Activated CD8-positive, alpha-beta memory T cell treated with anti-CD3 and anti-CD28 coated beads for 36 hours (primary cell): ENCODE data around the gene ATP13A3. TPM values are rescaled to one million over a fixed set of nuclear protein-coding genes. Genes with fewer than 3 reads are reported as not detected.

ENCODE experiments used
- CTCF ChIA-PET: fragments of 350-600 bp; sonication (Branson Sonifier 250); formaldehyde crosslinking; loops from one replicate; lab custom pipeline; 2021; ENCODE audit warnings: antibody characterized with exemption; lab: Charles Lee
- POLR2A ChIA-PET: fragments of 350-600 bp; sonication (Branson Sonifier 250); formaldehyde crosslinking; loops from one replicate; lab custom pipeline; 2021; ENCODE audit warnings: antibody characterized with exemption; lab: Charles Lee
- total RNA-seq, 2 experiments: library from RNA; stranded (reverse); gene quantifications; one replicate each; pipeline ENCODE4 v1.2.3, GENCODE V29; 2021

The ATP13A3 gene
- total RNA-seq, 2 experiments from 2014 or later = 186 to 213 TPM

DNA sequence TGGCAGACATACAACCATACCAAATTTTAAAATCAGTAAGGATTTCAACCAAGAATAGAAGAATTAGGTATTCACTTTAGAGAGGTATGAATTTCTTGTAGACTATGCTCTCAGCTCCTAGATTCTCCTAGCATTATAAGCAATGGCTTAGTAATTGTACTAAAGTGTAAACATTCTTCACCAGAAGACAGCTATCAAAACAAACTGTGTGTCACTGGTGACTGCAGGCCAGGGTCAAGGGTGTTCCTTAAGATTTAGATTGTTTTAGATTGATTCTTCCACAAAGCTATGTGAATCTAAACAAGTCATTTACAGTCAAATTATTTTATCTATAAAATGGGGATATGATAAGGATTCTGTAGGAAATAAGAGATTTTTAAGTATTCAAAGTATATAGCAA, 64.6 kb downstream of the ATP13A3 start:
- CTCF ChIA-PET = no interaction called here
- POLR2A ChIA-PET = no interaction called here

DNA sequence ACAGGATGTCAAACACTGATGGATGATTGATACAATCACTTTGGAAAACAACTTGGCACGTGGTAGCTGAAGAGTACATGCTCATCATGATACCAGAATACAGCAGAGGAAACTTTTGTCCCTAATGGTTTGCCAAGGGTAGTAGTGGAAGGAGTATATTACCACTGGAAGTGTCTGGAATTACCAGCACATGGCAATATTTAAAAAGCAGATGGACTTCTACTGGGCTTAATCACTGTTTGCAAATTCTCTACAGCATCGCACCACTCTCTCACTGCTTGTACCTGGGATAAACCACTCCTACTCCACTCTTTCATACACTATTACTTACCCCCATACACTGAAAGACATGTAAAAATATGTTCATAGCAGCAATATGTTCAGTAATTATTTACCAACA, 68.1 kb downstream of the ATP13A3 start:
- ChIA-PET CTCF (no interaction called here), POLR2A (no interaction called here)

DNA sequence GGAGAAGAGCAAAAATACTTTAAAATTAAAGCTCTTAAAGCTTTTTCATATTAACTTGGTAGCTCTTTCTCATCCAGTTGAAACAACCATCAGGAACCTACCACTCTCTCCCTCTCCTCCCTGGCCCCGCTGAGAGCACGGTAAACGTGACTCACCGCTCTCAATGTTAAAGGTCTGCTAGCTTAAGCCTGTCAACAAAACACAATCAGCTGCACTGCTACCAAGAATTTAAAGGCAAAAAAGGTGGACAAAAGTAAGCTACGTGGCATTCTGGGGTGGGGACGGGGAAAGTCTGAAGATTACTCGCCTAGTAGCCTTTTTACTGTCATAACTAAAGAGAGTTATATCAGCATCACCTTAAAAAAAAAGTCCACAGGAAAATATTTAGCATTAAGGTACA, 79.4 kb downstream of the ATP13A3 start:
- POLR2A ChIA-PET = no interaction called here
- CTCF ChIA-PET = interaction anchor here (1.0 to 1.2 kb wide), 2 partner anchors 12 to 73 kb away, joined by 3 to 6 read pairs; no protein-coding TSS in a partner anchor

DNA sequence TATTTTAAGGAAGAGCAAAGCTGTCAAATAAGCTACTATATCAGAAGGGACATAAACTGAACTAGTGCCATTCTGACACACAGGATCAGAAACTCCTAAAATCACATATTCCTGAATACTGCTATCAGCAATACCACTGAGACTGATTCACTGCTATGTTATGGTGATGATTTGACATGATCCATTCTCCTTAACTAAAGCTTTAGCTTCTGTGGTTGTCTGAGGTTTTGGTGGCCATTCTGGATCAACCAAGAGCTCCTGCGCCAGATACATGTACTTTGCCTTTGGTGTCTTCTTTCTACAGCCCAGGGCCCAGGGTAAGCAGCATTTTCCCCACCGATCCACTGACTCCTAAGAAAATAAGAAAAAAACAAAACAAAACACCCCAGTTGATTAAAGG, 81.0 kb downstream of the ATP13A3 start:
- ChIA-PET POLR2A (no interaction called here), CTCF (interaction anchor here (1.0 kb wide), 1 partner anchor 72 kb away, joined by 4 read pairs; no protein-coding TSS in a partner anchor)

DNA sequence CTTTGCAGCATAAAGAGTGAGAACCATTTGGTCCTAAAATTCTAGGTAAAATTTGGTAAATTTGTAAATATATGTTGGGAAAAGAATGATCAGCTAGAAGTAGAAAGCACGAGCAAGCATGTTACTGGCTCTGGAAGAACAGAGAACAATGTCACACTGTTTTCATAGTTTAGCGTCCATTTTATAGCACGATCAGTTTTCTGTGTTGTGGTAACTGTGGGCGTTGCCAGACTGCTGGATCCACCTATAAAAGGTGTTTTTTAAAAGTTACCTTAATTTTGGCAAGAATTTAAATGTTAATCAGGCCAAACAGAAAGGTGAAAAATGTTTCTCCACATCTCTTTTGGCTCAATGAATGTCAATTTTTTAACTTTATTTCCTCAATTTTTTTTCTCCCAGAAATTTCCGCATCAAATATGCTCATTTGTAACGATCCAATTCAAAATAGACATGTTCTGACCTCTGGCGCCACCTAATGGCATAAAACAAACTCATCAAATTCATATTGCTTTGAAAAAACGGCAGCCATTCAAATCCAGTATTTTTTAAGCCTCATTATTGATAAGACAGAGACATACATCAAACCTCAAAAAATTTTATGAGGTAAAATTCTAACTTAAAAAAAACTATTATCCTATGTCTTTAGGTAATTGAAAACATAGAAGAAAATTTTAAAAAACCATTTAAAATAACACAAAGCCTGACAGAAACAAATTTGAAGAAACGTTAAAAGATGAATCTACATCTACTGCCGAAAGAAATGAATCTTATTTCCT, 82.2 kb downstream of the ATP13A3 start:
- ChIA-PET CTCF (interaction anchor here (0.9 to 1.2 kb wide), 4 partner anchors 15 to 71 kb away, joined by 3 to 4 read pairs (median 4); no protein-coding TSS in a partner anchor), POLR2A (no interaction called here)

DNA sequence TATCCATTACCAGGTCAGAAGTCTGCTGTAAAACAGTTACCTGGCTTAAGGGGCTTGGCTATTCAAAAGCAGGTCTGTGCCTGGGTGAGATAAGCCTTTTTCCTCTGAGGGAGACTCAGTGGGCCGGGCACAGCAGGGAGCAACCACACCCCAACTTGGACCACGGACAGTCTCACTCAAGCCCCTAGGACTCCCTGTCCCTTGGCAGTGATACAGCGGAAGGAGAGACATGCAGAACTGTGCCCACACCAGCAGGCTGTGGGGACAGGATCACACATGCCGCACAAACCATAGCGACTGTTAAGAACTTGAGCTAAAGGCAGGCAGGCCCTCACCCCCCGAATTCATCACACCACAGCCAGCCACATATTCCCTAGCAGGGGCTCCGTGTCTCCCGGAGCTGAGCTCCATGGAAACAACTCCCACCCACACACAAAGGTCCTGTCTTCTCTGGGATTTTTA, 84.9 kb downstream of the ATP13A3 start:
- ChIA-PET POLR2A (no interaction called here), CTCF (interaction anchor here (1.5 kb wide), 1 partner anchor 69 kb away, joined by 3 read pairs; no protein-coding TSS in a partner anchor)

DNA sequence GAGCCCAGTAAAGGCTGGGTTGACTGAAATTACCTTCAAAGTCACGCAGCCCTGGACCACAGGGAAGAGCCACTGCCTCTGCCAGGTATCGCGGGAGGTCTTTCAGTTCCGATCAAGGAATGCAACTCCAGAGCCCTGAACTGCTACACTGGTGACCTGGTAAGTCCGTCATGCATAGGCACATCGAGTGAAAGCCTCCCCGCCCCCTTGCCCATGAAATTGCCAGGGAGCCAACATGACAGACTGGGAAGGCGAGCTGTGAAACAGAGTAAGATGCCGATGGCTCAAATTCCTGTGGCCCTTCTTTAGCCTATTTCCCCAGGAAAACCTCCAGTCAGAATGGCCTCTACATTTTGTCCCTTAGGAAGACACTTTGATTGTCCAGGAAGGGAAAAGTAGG, 85.5 kb downstream of the ATP13A3 start:
- POLR2A ChIA-PET = no interaction called here
- CTCF ChIA-PET = interaction anchor here (0.6 to 1.5 kb wide), 2 partner anchors 69 to 729 kb away, joined by 3 read pairs; no protein-coding TSS in a partner anchor

DNA sequence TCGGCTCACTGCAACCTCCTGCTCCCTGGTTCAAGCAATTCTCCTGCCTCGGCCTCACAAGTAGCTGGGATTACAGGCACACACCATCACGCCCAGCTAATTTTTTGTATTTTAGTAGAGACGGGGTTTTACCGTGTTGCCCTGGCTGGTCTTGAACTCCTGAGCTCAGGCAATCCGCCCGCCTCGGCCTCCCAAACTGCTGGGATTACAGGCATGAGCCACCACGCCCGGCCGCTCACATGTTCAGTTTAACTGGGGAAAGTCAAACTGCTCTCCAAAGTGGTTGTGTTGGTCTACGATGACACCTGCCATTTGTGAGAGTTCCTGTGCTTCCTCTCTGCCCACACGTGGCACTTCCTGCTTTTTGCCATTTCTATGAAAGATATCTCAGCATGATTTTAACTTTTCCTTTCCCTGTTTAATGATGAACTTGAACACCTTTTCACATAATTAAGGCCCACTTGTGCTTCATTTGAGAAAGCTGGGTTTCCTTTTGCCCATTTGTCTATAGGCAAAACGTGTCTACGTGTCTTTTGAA, 86.9 kb downstream of the ATP13A3 start:
- ChIA-PET CTCF (interaction anchor here (1.2 kb wide), 1 partner anchor 63 kb away, joined by 3 read pairs; no protein-coding TSS in a partner anchor), POLR2A (no interaction called here)

DNA sequence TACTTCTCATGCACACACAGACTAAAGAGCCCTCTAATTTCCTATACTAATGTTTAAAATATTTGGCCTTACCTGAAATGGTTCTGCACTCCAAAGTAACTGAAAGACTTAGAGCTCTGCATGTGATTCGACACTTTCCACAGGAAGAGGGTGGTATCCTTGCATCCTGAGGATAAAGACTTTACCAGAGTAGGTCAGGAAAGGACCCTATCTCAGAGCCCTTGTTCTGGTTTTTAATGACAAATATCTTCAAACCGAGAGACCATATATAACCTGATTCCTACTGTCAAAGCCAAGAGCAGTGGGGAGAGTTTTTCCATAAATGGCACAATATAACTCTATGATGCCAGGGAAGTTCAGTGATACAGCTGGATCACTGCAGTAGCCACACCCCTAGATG, 87.6 kb downstream of the ATP13A3 start, which contains the start of gene GP5:
TSS of gene GP5 (minus strand) at position 101 of the 400 bp plus-strand sequence. CDS start 984 bp downstream, outside the sequence.
- CTCF ChIA-PET = interaction anchor here (1.0 to 1.2 kb wide), 2 partner anchors 56 to 62 kb away, joined by 3 to 4 read pairs; no protein-coding TSS in a partner anchor
- POLR2A ChIA-PET = no interaction called here

DNA sequence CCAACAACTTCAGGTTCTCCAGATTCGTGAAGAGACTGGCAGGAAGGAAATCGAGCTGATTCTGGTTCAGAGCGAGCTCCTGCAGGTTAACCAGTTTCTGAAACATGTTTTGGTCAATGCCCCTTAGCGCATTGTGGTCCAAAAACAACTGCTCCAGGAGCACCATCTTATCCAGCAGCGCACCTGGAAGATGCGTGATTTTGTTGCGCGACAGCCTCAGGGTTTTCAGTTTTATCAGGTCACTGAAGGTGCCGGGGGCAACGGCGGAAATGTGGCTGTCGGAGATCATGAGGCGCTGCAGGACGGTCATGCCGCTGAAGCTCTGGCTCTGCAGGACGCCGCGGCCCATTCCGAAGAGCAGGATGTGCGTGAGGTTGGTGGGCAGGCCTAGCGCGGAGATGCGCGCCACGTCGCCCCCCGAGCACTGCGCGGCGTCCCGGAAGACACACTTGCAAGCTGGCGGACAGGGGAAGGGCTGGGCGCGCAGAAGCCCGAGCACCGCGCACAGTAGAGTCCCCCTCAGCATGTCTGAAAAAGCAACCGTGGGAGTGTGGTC, 89.0 kb downstream of the ATP13A3 start:
- CTCF ChIA-PET = interaction anchor here (0.5 to 1.3 kb wide), 3 partner anchors 54 to 168 kb away, joined by 3 to 4 read pairs (median 3); no protein-coding TSS in a partner anchor
- POLR2A ChIA-PET = interaction anchor here (0.6 kb wide), 1 partner anchor 75 kb away, joined by 5 read pairs; no protein-coding TSS in a partner anchor

DNA sequence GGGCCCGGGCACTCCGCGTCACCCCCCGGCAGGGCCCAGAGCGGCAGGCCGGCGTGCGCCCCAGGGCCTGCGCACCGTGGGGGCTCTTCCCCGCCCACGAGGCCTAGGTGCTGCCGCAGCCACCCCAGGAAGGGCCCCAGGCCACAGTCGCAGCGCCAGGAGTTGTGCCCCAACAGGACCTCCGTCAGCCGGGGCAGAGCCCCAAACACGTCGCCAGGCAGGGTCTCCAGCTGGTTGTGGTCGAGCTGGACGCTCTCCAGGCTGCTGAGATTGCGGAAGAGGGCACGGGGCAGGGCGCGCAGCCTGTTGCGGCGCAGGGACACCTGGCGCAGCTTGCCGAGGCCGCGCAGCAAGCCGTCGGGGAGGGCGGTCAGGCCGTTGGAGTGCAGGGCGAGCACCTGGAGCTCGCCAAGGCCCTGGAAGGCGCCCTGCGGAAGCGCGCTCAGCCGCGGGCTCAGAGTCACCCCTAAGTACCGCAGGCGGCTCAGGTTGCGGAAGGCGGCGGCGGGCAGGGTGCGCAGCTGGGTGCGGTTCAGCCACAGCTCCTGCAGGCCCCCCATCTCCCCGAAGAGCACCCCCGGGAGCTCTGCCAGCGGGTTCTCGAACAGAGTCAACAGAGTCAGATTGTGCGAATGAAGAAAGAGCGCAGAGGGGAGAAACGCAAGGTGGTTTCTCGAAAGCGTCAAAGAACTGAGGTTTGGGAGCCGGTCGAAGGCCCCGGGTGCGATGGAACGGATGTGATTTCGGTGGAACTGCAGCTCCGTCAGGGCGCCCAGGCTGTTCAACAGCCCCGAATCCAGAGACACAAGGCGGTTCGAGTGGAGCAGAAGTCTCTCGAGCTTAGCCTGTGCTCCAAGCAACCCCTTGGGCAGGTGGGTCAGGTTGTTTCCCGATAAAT, 89.7 kb downstream of the ATP13A3 start:
- ChIA-PET CTCF (interaction anchor here (0.5 to 1.3 kb wide), 5 partner anchors 53 to 198 kb away, joined by 3 to 4 read pairs (median 3); no protein-coding TSS in a partner anchor), POLR2A (interaction anchor here (0.6 kb wide), 2 partner anchors 75 to 1039 kb away, joined by 3 to 5 read pairs; no protein-coding TSS in a partner anchor)

DNA sequence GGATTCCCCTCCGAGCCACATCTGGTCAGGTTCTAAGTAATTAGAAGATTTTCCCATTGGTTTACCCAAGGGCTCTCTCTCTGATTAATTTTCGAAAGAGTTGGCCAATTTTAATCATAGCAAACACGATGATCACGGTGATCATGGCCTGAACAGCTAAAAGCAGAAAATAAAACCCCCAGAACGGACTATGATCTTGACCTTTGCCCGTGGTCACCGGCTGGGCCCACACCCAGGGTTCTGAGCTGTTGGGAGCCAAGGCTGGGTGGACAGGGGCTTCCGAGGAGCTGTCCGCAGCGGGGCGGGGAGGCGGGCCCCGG, 90.3 kb downstream of the ATP13A3 start:
- CTCF ChIA-PET = interaction anchor here (0.7 to 1.0 kb wide), 4 partner anchors 9 to 81 kb away, joined by 3 to 4 read pairs (median 3); no protein-coding TSS in a partner anchor
- POLR2A ChIA-PET = interaction anchor here (0.6 to 0.7 kb wide), 2 partner anchors 368 to 1040 kb away, joined by 3 to 5 read pairs; no protein-coding TSS in a partner anchor

DNA sequence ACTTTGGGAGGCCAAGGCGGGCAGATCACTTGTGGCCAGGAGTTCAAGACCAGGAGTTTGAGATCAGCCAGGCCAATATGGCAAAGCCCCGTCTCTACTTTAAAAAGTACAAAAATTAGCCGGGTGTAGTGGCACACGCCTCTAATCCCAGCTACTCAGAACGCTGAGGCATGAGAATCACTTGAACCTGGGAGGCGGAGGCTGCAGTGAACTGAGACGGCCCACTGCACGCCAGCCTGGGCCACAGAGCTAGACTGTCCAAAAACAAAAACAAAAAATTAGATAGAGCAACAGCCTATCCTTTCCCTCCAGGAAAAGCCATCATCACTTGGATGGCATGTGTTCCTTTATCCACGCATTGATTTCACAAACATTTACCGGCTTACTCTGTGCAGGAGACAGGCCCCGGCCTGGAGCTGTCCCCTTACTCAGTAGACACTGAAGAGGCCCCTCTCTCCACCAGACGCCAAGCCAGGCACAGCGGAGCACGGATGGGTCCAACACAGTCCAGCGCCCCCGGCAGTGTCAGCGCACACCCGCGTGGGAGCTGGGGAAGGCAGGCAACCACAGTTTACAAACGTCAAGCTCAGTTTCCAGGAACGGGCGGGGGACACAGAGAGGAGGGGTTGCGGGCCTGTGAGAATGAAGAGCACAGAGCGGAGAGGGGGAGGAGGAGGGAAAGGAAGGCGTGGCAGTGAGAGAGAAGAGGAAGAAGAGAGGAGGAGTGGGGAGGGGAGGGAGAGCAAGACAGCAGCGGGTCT, 90.8 kb downstream of the ATP13A3 start:
- CTCF ChIA-PET = interaction anchor here (0.7 to 1.6 kb wide), 7 partner anchors 9 to 81 kb away, joined by 3 to 6 read pairs (median 3); no protein-coding TSS in a partner anchor
- POLR2A ChIA-PET = interaction anchor here (0.6 to 0.7 kb wide), 2 partner anchors 368 to 1040 kb away, joined by 3 to 5 read pairs; no protein-coding TSS in a partner anchor

DNA sequence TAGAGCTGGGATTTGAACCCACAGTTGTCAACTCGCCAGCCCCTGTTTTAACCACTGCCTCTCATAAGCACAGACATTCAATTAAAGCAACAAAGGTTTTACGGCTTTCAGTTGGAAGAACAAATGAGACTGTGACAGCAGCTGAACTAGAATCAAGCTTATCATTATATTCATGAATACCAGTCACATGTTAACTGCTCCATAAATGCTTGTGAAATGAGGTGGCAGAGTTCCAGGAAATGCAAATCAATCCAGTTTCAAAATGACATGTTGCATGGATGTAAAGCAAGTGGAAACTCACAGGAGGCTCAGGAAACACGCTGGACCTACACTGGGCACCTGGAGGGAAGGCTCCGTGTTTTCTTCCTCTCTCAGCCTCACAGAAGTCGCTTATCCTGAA, 91.6 kb downstream of the ATP13A3 start:
- ChIA-PET CTCF (interaction anchor here (1.1 to 1.6 kb wide), 3 partner anchors 12 to 62 kb away, joined by 3 to 6 read pairs (median 3); no protein-coding TSS in a partner anchor), POLR2A (no interaction called here)

DNA sequence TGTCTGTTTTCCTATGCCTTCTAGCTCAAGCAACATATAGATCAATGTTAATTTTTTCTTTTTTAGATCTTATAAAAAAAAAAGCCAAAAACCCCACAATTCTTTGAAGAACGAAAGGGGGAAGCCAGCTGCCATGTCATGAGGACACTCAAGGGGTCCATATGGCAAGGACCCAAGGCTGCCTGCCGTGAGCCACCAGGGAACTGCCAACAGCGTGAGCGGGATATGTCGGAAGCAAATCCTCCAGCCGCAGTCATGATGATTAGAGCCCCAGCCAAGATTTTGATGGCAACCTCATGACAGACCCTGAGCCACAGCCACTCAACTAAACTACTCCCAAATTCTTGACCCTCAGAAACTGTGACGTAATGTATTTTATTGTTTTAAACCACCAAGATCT, 94.2 kb downstream of the ATP13A3 start:
- ChIA-PET POLR2A (no interaction called here), CTCF (no interaction called here)

DNA sequence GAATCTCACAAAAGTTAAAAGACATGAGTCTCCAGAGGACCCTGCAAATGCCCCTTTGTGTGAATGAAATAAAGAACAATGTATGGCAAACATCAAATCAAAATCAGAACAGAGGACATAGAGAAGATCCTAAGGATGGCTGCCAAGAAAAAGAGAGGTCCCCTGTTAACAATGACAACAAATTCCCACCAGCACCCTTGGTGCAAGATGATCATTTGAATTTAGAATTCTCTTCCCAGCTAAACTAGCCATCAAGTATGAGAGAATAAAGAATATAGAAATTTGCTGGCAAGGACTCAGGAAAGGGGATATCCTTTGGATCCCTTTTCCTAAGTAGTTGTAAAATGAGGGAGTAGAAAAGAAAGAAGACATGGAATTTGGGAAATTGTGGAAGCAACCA, 96.0 kb downstream of the ATP13A3 start:
- CTCF ChIA-PET = interaction anchor here (0.8 kb wide), 1 partner anchor 49 kb away, joined by 3 read pairs; no protein-coding TSS in a partner anchor
- POLR2A ChIA-PET = no interaction called here

DNA sequence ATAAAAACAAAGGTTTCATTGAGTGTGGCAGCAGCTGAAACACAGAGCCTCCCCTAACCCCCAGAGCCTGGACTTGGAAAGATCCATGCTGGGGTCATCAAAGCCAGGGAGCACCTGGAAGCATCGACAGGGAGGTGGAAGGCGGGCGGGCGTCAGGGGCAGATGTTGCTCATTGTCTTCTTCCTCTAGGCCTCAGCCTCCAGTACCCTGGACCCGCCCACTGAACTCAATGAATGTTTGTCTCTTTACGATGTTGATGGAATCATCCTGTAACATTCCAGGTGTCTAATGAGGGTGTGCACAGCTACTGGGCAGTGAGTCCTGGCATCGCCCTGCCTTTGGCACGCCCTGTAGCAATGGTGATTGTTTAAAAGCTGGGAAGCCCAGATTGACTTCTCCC, 97.5 kb downstream of the ATP13A3 start:
- ChIA-PET CTCF (interaction anchor here (1.0 to 1.2 kb wide), 2 partner anchors 46 to 580 kb away, joined by 4 read pairs; no protein-coding TSS in a partner anchor), POLR2A (no interaction called here)
